IPS-NIHi7 (cell line): ENCODE results near the gene CMTM1.

ENCODE experiments used
- DNase-seq: peaks from one replicate; pipeline ENCODE4 v3.0.0; 2012; ENCODE audit warnings: mixed read lengths; ENCODE audit errors: extremely low spot score

CMTM1 gene

DNA sequence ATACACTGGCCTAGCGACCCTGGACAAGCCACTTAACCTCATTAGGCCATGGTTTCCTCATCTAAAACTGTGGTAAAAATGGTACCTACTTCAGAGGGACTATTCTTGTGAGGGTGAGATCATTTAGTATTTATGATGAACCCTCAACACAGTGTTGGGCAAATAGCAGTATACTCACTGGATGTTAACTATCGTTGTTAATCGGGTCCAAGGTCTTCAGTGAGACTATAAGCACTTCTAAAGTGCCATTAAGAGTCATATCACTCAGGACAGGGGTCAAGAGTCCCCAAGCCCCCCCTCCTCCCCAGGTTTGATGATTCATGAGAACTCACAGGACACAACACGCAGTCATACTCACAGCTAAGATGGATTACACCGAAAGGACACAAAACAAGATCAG, 27.3 kb upstream of the CMTM1 start:
- no peak for DNase-seq

GRCh38 chr16:66539623-66540469, 26.4 kb upstream of the CMTM1 start:
- DNase-seq: no peak

DNA sequence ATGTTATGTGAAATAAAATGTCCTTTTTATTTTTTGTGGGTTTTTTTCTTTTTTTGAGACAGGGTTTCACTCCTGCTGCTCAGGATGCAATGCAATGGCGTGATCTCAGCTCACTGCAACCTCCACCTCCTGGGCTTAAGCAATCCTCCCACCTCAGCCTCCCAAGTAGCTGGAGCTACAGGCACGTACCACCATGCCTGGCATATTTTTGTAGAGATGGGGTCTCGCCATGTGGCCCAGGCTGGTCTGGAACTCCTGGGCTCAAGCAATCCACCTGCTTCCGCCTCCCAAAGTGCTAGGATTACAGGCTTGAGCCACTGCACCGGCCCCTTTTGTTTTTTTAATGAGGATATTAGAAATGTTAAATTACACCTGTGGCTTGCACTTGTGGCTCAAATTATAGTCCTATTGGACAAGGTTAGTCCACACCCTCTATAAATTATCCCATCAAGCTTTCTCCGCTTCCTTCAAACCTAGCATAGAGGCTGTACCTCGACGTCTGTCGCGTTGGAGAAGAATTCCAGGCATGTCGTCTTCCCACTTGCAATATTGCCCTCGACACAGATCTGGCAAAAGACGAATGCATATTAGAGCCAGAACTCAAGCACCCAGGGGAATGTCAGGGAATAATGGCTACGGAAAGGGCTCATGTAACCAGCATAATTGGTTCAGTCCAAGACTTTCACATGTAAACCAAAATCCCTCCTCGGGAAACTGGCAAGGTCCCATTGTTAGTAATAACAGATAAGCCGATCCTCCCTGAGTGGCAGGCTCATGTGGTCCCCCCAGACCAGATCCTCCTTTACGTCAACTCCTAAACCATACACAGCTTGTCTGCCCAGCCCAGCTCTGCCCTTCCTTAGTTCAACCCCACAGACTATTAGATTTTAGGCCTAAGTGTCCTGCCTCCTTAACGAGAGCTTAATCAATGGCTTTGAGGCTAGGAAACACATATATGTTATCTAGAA, 24.6 kb upstream of the CMTM1 start:
- DNase-seq: no peak

DNA sequence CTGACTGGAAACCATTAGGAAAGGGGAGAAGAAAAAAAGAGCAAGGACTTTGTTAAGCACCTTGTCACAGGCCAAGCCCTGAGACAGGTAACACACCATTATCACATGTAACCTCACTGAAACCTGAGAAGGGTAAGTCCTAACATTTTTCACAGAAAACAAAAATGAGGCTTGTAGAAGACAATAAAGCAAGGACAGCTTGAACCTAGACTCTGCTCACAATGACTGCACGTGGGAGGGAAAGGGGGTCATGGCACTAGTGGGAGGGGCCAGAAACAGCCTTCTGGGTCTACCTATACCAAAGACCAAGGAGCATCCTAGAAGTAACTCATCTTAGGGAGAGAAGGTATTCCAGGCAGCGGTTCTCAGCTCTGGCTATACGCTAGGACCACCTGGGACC, 23.8 kb upstream of the CMTM1 start:
- DNase-seq: no peak

DNA sequence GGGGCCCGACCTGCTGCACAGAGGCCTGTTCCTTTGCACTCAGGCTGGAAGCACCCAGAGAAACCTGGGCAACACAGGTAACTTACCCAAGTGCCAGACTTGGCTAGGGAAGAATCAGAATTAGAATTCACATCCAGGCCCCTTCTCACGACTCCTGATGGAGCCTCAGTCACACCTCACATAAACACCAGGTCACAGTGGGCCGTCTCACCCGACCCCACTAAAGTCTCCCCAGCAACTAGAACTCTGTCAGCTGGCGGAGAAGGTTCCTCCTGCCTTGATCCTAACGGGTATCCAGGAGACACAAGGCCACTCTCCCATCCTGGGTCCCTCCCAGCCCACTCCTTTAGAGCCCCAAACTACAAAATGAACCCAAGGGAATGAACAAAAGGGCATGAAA, 22.7 kb upstream of the CMTM1 start:
- no peak for DNase-seq

- DNase-seq: no peak
Measured at GRCh38 chr16:66544016-66544757, 22.1 kb upstream of the CMTM1 start.

- no peak for DNase-seq
Measured at GRCh38 chr16:66547101-66547989, 18.9 kb upstream of the CMTM1 start.

- DNase-seq: no peak
Measured at GRCh38 chr16:66548068-66548467, 18.2 kb upstream of the CMTM1 start.

DNA sequence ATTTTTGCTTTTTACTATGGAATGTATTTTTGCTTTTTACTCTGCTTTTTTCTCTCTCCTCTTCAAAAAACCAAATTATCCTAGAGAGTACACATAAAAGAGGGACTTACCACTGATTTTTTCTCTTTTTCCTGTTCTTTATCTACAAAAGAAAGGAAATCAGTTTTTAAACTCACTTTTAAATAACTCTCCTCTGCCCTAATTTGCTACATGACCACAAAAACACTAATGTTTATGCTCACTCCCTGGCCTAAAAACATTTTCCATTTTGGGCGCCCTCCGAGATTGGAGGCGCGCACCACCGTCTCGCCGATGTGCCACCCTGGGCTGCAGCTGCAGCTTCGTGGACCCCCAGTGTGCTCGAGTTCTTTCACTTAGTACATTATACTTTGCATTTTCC, 17.4 kb upstream of the CMTM1 start:
- no peak for DNase-seq

DNA sequence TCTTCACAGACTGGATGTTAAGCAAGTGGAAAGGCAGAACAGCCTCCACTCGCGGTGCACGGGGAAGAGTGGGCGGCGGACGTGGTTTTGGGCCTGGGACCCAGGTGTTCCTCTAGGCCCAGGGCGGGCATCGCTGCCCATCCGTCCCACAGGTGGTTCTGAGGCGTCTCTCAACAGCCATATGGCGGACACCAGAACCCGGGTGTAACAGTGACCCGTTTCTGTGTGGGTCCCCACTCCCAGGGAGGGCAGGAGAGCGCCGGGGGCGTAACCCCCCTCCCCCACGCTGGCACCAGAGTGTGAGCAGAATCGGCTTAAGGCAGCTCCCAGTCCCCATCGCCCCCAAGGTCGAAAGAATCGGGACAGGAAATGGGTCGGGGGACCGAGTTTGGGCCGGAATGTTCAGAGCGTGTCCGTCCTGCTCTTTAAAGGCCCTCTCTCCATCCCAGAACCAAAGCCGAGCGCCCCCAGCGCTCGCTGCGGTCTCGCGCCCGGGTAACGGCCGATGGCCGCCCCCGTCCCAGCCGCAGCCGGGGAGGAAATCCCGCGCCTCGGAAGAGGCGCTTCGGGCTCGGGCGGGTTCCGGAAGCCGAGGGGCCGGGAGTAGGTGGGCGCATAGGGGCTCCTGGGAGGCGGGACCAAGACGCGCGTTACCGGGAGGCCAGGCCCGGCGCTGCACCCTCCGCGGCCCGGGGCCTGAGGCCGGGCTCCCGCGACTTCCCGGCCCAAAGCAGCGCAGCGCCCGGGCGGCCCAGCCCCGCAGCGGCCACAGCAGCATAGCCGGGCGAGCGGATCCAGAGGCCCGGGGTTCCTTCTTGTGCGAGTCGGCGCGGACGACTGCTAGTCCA, 16.7 kb upstream of the CMTM1 start, which contains the start of gene TK2:
TK2 (minus strand) TSS at position 839 of the 848 bp plus-strand sequence; CDS start at position 778, 61 bp downstream.
- peak; percentile 90 for DNase-seq

- DNase-seq: peak; percentile 50
Measured at GRCh38 chr16:66551348-66551759, 14.9 kb upstream of the CMTM1 start.

DNA sequence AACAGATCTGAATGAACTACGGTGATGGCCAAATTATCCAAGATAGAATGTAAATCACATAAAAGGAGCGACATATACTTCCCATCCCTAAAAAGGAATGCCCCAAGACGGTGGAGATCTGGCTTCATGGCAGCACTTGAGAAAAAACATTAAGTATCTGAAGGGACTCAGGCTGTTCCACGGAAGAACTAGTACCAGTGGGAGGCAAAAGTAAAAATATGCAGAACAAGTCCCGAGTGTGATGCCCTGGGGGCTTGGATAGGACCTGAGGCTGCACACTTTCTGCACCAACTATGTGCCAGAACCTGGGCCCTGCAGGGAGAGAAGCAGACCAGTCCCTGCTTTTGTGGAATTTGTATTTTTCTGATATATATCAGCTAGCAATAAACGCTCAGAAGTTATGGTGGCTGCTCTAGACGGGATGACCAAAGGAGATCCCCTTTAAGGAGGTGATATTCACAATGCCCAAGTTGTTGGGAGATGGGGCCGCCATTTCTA, 14.4 kb upstream of the CMTM1 start:
- no peak for DNase-seq

- DNase-seq: peak; percentile 98
Measured at GRCh38 chr16:66552286-66553177, 13.7 kb upstream of the CMTM1 start, which contains the start of gene CKLF. TSS of gene CKLF (plus strand) at chr16:66552576. CDS start at chr16:66552716, 140 bp downstream.

DNA sequence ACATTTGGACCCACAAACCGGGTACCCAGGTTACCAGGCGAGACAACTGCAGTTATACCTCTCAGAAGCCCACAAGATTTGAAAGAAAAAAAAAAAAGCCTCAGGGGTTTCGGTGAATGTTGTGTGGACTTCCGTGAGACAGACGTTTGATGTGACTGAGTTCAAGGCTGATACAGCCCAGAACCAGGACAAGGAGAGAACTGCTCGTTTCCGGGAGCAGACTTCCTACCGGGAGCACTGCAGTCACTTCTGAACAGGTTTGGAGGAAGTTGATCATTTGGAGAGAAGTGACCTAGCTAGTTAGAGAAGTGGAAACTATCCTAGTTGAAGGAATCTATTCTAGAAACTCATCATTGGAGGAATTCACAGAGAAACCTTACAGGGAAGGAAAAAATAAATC, 13.0 kb upstream of the CMTM1 start:
- no peak for DNase-seq

GRCh38 chr16:66554021-66554420, 12.2 kb upstream of the CMTM1 start:
- DNase-seq: no peak

DNA sequence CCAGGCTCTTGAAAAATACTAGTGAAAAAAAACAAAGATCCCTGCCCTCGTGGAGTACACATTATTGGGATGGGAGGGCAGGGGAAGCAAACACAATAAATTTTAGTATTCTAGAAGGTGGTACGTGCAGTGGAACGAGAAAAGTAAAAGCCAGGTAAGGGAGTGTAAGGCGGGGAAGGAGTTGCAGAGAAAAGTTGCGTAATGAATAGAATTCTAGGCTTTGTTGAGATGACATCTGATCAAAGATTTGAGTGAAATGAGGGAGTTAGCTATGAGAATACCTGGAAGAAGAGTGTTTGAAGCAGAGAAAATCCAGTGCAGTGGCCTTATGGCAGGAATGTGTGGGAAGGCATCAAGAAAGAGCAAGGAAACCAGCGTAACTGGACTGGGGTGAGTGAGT, 11.7 kb upstream of the CMTM1 start:
- no peak for DNase-seq

- DNase-seq: no peak
Measured at GRCh38 chr16:66560107-66560506, 6.1 kb upstream of the CMTM1 start.

- DNase-seq: no peak
Measured at GRCh38 chr16:66561381-66562080, 4.7 kb upstream of the CMTM1 start.
